Urothelium cell line (cell line): ENCODE data around the gene DPF3.
"Not testable (repeated sequence)": the region's sequence is repeated elsewhere in the genome, so short reads cannot be mapped to it uniquely, and the experiment has no call there.

Experiments used
- DNase-seq: peaks from one replicate; pipeline ENCODE4 v3.0.0; 2011; ENCODE audit warnings: low spot score, mixed read lengths
- FAIRE-seq: peaks from 2 replicates; lab custom pipeline; 2011; peaks lifted over from hg19 to GRCh38; lab: Jason Lieb, UNC

Gene DPF3

DNA sequence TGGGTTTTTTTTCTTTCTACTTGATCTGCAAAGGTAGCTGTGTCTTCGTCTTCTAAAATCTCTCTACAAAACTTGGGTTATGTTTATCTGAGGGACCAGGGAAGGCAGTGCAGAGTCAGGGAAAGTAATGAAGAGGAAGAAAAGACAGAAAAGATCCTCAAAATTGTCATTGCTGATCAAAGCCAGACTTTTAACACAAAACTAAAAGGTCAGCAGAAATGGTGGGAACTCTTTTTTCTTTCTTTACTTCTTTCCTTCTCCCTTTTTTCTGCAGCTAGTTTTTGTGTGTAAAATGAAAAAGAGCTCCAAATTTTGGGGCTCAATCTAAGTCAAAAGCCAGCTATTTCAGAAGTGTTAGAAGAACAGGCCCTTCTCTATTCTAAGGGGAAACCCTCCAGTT, 11.9 kb downstream of the DPF3 start:
- DNase-seq: no peak
- FAIRE-seq: no peak

DNA sequence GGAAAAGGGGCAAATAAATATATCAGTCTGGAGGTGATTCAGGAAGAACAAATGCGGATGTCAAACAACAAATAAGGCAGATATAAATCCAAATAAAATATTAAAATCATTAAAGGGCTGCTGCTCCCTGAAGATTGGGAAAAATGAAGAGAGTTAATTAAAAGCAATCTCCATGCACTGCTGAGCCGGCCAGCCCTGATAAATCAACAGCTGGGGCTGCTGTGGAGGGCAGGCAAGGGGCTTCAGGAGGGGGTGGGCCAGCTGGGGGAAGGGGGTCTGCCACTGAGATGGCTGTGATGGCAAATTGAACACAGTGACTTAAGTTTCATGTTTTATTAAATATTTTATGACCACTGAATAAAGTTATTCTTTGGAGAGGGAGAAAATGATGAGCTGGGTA, 12.4 kb downstream of the DPF3 start:
- FAIRE-seq (no peak), DNase-seq (no peak)

DNA sequence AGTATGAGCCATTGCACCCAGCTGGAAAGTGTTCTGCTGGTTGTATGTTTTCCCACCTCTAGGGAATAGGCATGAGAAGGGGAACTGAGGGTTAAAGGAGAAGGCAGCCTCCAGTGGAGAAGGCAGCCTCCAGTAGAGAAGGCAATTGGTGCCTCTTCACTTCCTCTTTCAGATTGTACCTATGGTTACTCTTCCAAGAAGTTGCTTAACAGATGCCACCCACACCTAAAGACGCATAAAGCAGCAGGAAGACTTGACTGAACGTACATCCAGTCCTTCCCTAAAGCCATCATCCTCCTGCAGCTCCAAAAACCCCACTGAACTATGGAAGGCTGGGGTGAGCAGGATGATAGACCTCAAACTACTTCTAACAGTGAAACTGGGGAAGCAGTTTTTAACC, 13.1 kb downstream of the DPF3 start:
- FAIRE-seq: no peak
- DNase-seq: no peak

DNA sequence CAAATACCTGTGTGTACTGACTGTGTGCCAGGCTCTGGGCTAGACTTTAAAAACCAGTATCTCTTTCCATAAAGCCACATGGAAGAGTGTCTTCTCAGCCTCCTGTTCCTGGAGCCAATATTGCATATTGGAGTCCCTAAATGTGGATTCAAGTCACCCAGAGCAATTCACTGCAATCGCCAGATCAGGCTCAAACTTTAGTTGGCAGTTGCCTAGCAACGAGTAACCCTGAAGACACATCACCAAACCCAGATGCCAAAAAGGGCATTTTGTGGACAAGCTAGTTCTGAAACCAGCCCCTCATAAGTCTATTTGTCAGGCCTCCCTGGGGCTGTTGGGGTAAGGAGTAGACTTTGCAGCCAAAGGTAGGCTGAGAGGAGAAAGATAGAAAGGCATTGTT, 13.7 kb downstream of the DPF3 start:
- FAIRE-seq: no peak

DNA sequence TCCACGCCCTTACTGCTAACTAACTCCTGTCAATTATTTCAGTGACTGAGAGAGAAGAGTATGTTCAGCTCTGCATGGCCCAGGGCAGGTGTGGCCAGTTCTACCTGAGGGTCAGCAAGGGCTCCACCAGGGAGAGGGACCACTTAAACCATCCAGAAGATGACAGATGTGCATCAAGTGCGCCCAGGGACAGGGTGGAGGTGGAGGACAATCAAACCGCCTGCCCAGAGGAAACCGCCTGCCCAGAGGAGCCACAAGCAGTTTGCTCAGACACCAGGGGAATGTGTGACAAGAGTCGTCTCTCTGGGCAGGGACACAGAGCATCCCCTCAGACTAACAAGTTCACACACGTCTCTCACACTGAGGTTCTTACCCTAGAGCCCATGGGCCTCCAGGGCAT, 14.5 kb downstream of the DPF3 start:
- no peak for FAIRE-seq

More for the DNA sequence above, 13.7 kb downstream of the DPF3 start:
- no peak for DNase-seq

DNA sequence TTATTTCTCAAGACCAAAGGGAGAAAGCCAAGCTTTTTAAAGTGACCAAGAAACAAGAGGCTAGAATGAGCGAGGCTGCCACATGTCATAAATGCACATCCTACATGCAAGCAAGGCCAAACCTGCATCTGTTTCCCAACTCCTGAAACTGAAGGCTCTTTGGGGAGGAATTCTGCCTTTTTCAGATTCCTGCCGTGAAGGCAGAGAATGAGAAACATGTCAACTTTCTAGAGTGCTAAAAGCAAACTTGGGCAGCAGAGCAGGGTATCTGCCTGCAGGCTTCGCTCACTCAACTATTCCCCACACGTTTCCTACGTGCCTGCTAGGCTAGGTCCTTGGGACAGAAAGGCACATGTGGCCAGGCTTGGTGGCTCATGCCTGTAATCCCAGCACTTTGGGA, 15.2 kb downstream of the DPF3 start:
- DNase-seq (no peak), FAIRE-seq (no peak)

More for the DNA sequence above, 14.5 kb downstream of the DPF3 start:
- DNase-seq: no peak

DNA sequence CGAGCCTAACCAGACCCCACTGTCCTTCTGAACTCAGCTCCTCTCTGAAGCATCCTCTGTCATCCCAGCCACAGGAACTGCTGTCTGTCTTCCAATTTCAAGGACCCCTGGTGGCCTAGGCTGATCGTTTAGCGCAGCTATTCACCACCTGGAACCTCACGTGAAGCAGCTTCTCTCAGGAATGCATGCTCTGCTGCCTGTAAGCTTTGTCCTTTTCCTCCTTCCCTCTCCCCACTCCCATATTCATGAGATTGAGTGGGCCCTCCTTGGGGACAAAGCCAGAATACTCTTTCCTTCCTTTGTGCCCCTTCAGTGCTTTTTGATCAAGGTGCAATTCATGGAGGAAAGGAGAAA, 17.2 kb downstream of the DPF3 start:
- DNase-seq (no peak), FAIRE-seq (peak; percentile 92)

DNA sequence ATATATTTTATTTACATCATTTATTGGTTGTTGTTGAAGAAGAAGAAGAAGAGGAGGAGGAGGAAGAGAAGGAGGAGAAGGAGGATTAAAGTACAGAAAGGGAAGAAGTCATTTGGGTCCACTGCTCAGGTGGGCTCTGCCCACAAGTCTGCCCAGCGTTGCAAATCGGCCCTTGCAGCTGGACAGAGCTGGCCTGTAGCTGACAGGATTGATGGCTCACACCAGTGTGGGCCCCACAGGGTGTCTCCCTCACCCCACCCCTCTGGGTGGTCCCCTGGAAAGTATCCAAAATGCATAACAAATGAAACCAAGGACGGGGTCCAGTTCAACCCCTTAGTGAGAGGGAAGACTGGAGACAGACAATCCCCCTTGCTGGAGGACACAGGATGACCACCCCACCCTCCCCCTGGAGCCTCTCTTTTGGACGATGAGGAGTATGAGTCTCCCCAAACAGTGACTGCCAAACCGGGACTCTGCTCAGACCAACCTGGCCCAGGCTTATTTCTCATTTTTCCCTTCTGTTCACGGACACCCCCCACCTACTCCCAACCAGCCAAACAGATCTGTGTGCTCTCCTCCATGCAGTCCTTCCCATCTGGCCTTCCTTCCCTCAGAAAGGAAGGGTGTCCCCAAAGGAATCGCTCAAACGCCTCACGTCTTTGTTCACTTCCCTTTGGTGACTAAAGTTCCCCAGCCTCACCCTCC, 17.7 kb downstream of the DPF3 start:
- DNase-seq: no peak
- FAIRE-seq: no peak

DNA sequence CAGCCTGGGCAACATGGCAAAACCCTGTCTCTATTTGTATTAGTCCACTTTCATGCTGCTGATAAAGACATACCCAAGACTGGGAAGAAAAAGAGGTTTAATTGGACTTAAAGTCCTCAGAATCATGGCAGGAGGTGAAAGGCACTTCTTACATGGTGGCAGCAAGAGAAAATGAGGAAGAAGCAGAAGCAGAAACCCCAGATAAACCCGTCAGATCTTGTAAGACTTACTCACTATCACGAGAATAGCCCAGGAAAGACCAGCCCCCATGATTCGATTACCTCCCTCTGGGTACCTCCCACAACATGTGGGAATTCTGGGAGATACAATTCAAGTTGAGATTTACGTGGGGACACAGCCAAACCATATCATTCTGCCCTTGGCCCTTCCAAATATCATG, 23.0 kb downstream of the DPF3 start:
- FAIRE-seq, DNase-seq: not testable (repeated sequence)

DNA sequence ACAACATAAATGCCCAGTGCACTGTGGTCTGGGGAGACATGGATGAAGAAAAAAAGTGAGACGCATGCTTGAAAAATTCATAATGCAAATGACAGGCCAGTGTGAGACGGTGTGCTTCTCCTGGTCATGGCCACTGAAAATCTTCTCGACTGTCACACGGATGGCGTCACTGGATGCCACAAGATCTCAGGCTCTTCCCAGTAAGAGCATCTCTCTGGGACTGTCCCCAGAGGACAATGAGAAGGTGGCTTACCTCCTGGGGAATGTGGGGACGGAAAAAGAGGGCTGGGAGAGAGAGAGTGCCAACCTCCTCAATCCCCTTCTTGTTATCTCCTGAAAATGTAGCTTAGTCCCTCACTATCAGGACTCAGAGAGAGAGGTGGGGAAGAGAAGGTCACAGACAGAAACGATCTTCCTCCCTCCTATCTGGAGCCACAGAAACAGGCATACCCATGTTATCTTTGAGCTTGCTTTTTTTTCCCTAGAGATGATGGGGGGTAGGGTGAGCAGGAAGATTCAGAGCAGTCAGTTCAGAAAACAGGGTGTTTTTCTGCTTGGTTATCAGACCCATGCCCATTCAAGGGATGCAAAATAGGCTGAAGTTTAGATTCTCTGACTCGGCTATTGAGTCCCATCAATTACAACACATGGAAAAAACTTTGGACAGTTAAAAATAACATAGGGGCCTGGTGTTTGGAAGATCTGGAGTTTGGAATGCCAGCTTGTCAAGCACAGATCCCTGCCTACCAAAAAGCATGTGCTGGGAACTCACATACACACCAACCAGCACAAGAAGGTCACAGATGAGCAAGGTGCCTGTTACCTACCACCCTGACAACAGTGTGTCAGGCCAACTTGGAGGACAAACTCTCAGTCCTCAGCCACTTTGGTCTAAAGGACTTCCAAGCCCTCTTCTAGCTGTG, 24.2 kb downstream of the DPF3 start:
- DNase-seq (no peak), FAIRE-seq (peak; percentile 79)

DNA sequence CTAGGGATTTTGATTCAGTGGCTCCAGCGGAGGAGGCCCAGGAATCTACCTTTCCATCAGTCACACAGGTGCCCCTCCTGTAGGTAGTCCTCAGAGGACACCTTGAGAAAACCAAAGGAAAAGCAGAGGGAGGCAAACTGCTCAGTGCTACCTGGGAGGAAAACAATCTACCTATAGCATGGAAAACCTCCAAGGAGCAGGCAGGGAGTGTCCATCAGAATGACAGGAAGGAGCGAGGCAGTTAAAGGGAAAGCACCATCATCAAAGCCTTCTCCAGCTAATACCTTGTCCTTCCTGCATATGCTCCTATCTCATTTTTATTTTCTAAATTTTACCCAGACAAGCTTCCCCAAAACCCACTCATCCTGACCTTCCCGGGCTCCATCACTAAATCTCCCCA, 25.4 kb downstream of the DPF3 start:
- FAIRE-seq: peak; percentile 5
- DNase-seq: no peak

DNA sequence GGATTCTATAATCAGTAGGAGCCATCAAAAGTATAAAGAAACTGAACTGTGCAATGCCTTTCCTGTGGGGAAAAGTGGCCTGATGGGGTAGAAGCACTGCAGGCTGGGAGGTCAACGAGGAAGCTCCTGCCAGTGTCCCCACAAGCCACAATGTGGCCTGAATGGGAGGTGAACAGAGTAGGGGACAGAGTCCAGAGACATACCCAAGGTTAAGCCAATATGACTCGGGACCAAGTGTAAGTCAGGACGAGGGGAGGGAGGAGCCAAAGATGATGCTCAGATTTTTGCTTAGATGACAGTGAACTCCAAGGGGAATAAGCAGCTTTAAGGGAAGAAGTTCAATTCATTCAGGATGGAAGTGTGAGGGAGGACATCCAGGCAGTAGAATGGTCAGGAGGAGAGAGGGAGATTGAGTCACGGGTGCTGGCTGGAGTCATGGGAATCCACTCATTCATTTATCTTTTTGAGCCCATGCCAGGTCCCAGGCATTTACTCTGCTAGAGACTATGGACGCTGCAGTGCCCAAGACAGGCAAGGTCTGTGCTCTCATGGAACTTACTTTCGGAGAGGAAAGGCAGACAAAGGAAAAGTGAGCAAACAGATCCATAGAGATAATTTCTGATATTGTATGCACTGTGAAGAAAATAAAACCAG, 29.1 kb downstream of the DPF3 start:
- DNase-seq: no peak
- FAIRE-seq: no peak

DNA sequence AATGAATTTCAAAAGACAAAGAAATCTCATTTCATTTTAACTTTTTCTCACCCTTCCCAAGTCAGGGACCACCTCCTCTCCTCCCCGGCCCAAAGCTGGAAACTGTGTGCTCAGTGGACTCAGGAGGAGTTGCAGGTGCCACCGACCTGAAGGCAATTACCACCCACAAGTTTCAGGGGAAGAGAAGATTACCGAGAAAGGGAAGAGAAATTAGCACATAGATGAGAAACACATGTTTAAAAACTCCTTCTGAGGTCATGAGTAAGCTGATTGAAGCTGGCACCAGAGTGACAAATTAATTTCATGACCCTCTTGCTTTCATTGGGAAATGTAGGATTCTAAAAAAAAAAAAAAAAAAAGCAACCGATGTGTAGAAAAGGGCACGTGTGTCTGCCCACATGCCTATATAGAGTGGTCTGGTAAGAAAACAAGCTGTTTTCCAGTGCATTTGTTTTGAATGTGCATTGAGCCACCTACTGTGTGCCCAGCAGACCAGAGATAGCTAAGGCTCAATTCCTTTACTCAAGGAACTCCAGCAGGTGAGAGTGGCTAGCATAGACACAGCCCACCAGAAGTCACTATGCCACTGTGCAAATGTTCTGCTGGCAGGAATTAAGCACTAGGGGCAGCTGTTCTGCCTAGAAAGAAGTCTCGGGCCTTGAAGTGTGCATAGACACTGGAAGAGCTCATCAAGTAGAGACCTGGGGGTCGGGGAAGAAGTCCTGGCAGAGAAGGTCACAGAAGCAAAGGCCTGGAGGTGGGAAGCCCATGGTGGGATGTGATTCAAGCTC, 30.5 kb downstream of the DPF3 start:
- FAIRE-seq: no peak

DNA sequence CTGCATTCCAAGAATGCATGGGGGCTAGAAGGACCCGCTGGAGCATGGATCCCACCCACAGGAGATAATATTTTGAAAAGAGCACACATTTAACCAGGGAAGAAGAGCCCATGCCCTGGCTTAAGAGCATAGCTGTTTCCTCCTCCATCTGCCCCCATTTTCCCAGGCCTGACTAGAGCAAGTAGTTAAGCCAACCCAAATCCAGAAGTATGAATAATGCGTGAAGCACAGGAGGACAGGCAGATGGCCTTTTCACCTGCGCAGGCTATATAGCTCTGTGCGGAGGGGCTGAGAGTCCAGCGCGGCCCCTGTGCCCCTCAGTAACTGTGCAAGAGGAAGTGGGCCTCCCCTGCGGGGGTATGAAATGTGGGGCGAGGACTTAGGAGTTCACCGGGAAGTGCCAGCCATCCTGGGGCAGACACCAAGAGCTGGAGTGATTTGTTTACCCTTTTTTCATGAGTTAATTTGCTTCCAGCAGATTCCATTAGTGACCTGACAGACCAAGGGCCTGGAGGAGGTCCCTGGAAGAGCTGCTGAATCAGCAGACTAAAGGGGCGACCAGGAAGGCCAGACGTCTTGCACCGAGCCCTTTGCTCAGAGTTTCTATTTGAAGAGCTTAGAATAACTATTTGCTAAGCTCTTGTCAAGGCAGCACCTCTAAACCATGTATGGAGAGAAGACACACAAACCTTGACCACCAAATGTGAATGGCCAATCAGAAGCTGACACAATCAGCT, 37.2 kb downstream of the DPF3 start:
- FAIRE-seq (no peak), DNase-seq (no peak)

More for the DNA sequence above, 30.5 kb downstream of the DPF3 start:
- no peak for DNase-seq

DNA sequence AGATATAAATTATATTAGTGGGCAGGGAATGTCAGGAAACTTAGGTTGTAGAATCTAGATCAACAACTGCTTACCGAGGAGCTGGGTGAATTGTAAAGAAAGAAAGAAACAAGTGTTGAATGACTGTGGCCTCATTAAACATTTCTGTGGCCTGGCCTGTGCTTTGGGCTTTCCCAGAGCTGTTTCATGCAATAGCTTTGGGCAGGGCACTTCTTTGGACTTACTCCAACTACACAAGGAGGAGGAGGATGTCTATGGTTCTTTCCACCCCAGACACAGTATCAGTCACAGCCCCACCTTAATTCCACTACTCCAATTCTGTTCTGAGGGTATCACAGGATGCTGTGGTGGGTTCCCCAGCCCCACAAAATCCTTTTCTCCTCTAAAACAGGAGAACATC, 38.0 kb downstream of the DPF3 start:
- peak; percentile 36 for DNase-seq
- no peak for FAIRE-seq

DNA sequence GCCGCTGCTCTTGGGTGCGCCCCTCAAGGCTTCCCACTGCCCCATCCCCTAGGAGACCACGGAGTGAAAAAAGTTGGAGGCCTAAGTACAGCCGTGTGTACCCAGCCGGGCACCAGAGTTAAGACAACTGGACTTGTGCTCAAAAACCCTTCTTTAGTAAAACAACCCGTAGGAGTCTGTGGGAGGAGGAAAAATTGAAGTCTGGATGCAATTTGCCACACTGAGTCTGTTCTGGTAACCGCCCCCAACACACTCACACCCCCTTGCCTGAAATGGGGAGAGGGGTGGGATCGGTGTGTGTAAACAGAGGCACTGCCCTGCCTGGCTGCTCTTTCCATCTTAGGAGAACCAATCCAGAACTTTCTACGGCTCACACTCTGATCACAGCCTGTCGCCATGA, 41.7 kb downstream of the DPF3 start:
- FAIRE-seq (no peak), DNase-seq (no peak)

DNA sequence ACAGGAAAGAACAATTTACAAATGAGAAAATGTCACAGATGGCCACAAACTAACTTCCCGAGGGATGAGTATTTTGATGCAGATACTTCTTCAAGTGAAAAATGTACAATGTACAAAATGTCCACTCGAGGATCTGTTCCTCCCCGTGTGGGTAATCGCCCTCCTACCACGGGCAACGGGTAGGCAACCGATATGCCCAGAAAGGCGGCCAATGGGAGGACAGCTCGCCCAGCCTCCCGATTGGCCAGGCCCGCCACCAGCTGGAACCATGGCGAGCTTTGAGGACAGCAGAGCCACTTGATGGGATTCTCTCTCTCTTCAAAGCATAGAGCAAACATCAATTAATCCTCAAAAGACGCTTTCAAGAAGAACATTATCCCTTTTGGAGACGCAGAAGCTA, 42.3 kb downstream of the DPF3 start:
- no peak for DNase-seq
- no peak for FAIRE-seq

DNA sequence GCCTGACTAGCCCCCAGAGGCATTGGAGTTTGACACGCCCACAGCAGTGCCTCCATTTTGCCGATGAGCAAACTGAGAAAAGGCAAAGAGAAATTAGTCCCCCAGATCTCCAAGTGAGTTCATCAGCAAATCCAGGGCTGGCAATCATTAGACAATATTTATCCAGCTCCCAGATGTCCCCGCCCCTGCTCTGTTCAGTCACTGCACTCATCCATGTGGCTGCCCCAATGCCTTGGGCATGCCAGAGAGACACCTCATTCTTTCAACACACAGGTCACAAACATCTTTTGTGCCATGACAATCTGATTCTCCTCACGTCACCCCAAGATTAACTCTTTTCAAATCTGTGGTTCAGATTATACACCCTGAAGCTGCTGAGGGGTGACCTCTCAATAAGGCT, 43.5 kb downstream of the DPF3 start:
- FAIRE-seq (peak; percentile 9), DNase-seq (no peak)

DNA sequence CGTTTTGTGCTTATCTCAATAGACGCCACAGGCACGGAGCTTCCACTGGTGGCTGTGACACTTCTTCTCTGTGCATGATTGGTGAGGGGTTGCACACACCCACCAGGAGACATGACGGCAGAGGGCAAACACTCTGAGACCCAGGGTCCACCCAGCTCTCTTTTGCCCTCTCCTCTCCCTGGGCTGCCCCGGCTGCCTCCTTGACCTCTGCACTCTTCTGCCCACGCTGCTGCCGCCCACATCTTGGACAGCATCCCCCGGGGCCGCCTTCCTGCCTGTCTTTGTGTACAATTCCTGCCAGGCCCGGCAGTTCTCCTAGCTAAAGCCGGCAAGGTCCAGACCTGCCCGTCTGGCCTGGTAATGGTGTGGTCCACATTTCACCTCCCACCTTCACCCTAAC, 44.7 kb downstream of the DPF3 start:
- FAIRE-seq: peak; percentile 85
- no peak for DNase-seq

DNA sequence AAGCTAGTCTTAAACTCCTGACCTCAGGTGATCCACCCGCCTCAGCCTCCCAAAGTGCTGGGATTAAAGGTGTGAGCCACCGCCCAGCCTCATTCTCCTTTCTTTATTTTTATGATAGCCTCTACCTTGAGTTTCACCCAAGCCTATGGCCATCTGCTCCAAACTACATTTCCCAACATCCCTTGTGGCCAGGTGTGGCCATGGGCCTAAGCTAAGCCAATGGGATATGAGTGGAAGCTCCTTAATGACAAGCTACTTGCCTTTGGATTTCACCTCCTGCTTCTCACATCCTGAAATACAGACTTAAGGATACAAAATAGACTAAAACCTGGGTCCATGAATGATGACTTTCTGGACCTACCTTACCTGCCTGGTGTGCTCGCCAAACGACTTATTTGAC, 46.2 kb downstream of the DPF3 start:
- FAIRE-seq (no peak), DNase-seq (no peak)
